Endometrium (tissue), 2 donors: ENCODE measurements around the gene TAS1R3.

Source experiments
- FAIRE-seq: peaks from 2 replicates; lab custom pipeline; 2012; peaks lifted over from hg19 to GRCh38; lab: Jason Lieb, UNC
- donor health status: control.
- donor health status: control.

The TAS1R3 gene

DNA sequence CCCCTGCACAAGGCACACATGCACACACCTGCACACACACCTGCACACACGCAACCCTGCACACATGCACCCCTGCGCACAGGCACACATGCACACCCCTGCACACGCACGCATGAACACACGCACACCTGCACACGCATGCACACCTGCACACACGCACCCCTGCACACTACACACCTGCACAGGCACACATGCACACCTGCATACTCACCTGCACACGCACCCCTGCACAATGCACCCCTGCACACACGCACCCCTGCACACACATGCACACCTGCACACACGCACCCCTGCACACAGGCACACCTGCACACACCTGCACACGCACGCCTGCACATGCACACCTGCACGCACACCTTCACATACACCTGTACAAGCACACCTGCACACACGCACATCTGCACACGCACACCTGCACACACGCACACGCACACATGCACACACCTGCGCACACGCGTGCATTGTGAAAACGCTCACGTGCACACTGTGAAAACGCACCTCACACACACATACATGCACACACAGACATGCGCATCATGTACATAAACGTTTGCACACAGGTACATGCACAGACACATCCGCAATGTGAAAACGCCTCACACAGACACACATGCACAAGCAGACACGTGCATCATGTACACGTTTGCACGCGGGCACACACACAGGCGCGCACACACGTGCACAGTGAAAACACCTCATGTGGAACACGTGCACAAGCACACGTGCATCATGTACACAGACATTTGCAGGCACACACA, 9.9 kb downstream of the TAS1R3 start:
- FAIRE-seq: no peak

DNA sequence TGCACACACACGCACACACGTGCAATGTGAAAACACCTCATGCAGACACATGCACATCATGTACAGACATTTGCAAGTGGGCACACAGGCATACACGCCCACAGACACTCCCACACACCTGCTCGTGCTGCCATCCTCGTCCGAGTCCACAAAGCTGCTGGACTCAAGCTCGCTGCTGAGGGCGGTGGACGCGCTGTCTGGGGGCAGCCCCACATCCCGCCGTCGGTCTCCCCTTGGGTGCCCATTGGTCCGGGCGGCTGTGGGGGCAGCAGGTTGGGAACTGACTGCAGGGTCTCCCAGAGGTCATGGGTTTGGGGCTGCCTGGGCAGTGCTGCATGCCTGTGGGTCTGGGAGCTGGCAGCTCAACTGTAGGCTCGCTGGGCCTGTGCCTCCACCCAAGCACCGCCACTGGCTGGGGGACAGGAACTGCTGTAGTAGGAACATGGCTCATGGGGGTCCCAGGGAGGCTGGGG, 10.5 kb downstream of the TAS1R3 start:
- FAIRE-seq: no peak

DNA sequence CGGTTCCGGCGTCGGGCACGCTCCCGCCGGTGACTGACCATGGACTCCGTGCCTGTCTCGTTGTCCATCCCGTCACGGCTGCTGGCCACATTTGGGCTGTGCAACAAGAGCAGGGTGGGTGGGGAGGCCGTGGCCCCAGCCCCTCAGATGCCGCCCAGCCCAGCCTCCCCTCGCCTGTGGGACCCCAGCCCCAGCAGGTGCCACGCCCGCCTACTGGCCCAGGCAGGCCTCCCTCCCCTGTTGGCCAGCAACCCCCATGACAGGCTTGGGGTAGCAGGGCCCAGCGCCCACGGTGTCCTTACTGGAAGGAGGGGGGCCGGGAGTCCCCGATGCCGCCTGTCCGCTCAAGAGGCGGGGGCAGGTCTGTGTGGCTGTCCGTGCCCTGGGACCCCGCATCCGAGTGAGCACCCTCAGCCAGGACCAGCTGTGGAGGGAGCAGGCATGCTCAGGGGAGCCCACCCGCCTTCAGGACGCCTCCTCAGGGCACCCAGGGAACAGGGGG, 11.0 kb downstream of the TAS1R3 start:
- no peak for FAIRE-seq

DNA sequence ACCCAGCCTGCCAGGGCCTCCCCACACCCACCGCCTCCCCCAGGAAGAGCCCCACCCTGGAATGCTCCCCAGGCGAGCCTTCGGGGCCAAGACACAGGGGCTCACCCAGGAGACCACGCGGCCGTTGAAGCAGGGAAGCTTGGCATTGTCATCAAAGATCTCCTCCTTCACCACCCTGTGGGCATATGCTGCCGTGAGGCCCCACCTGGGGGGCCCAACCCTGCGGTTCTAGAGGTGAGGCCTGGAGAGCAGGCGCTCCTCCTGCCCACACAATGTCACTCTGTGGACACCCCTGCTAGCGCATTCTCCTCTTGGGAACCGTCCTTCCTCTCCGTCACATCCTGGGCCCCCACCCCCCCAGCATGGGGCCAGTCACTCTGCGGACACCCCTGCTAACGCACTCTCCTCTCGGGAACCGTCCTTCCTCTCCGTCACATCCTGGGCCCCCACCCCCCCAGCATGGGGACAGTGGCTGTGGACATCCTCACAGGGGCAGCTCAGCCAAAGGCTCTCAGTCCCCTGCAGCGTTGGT, 11.6 kb downstream of the TAS1R3 start:
- FAIRE-seq: no peak

DNA sequence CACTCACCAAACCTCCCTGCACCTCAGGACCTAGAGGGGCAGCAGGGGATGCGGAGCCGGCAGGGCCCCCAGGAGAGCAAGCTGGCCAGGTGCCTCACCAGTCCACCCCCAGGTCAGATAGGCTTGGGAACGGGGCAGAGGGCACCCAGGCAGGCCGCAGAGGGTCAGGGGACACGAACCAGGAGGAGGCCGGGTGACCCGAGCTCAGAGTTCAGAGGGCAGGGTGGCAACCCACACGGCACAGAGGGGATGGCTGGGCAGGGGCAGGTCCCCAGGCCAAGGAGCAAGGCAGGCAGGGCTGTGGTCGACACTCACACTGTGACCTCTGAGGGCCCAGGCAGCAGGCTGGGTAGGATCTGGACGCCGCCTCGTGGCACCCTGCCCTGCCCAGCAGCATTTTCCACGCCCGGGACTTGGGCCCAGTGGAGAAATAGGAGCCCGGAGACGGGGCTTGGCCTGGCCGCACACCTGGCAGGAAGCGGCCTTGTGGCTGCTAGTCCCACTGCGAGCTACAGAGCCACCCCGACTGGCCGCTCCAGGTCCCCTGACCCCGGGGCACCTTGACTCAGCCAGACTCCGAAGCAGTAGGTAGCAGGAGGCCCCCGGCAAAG, 12.8 kb downstream of the TAS1R3 start:
- FAIRE-seq: no peak

DNA sequence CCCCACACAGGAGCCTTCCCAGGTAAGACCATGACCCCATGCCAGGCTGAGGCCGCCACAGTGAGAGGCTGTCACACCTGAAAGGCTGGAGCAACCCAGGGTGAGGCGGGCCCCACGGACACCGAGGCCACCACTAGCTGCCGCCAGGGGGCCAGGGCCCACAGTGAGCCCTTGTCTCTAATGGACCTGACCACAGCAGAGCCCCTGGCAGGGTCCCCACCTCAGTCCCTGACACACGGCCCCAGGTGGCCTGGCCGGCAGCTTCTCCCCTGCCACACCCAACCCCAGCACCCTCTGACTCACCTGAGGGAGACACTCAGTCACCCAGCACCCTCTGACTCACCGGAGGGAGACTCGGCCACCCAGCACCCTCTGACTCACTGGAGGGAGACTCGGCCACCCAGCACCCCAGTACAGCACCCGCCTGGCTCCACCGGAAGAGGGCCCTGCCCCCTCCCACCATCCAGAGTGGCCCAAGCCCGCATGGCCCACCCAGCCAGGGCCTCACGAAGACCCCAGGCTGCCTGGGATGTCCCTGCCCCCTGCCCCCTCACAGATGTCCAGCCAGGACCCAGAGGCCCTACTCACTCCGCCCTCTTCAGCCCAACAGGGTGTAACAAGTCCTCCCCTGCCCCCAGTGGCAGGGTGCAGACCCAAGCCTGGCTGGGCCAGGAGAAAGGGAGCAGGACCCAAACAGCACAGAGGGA, 13.7 kb downstream of the TAS1R3 start:
- FAIRE-seq: no peak

DNA sequence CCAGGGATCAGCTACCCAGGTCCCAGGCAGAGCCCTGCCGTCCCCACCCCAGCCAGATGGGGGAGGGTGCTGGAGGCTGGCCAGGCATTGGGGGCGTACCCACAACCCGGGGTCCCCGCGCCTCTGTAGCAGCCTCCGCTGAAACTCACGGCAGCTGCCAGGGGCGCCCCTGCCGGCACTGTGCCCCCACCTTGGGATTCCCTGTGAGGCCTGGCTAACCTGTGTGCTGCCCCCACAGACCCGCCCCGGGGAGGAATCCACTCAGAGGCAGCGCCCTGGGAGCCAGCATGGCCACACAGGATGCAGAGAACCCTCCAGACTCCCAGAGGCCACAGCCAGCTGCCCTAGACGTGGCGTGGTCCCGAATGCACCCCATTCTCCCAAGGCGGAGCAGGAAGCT, 14.3 kb downstream of the TAS1R3 start:
- no peak for FAIRE-seq

DNA sequence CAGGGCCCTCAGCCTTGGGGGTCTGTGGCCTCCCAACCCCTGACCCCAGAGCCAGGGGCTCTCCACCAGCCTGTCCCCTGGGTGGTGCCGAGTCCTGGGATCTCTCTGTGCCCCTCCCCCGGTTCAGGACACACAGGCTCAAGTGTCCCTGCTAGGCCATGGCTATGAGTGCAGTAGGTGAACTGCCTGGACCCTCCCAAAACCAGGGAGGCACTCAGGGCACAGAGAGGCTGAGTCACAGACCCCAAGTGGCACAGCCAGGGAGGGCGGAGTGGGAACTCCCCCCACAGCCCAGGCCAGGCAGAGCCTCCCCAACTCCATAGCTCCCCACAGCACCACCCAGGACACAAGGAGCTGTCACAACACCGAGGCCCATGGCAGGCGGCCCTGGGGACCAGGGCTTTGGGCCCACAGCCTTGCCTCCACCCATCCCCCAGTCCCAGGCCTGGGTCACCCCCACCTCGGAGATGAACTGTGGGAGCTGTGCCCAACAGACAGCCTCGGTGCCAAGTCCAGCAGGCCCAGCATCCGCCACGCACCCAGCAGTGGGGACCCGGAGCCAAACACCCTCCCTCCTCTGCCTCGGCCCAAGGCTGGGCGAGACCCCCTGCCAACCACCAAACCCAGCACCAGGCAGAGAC, 14.9 kb downstream of the TAS1R3 start:
- no peak for FAIRE-seq

DNA sequence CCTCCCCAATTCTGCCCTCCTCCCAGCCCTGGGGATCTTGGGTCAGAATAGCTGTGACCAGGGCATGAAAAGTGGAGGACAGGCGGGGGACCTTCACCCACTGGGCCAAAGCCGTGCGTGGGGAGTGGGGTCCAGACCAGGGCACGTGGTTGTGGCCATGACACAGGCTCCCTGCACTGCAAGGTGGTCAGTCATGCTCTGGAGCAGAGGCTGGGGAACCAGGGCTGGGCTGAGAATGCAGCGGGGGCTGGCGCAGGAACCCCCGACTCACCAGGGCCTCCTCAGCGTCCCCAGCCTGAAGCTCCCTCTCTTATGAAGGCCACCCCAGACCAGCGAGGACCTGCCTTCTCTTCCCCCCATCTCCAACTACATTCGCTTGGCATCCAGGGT, 15.4 kb downstream of the TAS1R3 start:
- no peak for FAIRE-seq

DNA sequence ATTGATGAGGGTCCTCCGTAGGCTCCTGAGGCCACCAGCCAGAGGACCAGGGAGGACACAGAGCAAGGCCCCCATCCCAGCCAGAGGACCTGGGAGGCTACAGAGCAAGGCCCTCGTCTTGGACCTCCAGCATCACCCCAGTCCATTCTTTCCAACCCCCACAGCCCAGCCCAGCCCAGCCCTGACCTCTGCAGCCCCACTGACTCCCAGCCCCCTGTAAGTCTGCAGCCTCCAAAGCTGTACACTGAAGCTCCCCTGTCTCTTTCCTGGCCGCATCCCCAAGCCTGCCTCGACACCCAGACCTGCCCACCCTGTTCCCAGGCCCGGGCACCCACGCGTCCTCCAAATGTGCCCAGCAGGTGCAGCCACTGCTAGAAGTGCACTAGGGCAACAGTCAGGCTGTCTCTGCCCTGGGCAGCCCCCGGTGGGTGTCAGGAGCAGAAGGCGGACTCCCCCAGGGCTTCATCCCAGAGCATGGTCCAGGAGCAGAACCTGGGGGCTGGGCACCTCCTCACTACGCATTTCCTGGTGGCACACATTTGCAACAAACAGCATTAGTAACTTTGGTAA, 16.0 kb downstream of the TAS1R3 start:
- FAIRE-seq: no peak

DNA sequence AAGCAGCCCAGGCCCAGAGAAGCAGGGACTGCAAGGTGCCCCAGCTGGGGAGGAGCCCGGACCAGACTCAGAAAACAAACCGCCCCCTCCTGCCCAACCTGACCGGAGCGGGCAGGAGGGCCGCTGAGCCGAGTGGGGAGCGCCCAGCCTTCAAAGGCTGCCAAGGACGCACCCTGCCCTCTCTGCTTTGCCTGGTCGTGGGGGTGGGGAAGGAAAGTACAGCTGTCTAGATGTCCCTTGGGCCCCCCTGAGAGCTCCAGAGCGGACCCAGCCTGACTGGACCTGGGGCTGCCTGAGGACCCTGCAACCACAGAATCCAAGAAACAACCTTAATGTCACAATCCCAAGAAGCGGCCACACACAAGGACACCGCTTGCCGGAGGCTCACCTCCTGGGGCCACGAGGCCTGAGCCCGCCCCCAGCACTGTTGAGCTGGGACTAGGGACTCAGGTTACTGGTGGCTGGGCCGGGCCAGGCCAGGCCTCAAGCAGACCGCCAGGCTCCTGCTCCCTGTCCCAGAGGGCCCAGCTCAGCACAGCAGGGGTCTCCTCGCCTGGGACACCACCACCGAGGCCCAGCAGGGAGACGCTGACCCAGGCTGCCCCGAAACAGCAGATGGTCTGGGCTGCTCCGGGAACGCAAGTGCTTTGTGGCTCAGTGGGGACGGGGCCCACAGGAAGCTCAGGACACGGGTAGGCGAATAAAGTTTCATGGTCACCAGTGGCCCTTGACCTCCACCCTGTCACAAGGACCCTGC, 16.8 kb downstream of the TAS1R3 start:
- FAIRE-seq: no peak

DNA sequence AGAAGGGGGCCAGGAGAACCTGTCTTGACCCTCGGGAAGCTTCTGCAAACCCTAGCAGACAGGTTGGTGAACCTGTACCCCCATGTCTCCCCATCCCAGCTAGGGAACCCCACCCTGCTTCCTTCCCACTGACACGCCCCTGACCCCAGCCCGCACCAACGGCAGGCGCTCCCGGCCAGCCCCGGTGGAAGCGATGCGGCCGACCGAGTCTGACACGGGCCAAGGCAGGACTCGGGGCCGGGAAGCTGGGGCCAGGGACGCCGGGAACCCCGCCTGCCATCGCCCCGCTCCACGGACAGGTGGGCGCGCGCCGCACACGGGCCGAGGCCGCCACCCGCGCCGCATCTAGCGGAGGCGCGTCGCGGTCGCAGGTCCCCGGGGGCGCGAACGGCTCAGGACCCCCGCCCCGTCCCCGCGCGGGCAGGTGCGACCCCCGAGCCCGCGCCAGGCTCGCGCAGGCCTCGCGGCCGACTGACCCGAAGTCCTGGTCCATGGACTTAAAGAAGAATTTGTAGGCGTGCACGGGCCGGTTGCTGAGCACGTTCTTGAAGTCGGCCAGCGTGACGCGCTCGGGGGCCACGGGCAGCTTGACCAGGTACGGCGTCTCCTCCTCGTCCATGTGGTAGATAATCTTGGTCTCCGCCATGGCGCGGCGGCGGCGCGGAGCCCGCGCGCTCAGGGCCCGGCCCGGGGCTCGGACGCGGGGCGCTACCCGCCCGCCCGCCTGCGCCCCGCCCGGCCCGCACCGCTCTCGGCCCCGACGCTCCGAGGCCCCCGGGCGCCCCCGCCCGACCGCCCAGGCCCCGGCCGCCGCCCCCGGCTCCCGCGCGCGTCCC, 17.6 kb downstream of the TAS1R3 start:
- FAIRE-seq: no peak

DNA sequence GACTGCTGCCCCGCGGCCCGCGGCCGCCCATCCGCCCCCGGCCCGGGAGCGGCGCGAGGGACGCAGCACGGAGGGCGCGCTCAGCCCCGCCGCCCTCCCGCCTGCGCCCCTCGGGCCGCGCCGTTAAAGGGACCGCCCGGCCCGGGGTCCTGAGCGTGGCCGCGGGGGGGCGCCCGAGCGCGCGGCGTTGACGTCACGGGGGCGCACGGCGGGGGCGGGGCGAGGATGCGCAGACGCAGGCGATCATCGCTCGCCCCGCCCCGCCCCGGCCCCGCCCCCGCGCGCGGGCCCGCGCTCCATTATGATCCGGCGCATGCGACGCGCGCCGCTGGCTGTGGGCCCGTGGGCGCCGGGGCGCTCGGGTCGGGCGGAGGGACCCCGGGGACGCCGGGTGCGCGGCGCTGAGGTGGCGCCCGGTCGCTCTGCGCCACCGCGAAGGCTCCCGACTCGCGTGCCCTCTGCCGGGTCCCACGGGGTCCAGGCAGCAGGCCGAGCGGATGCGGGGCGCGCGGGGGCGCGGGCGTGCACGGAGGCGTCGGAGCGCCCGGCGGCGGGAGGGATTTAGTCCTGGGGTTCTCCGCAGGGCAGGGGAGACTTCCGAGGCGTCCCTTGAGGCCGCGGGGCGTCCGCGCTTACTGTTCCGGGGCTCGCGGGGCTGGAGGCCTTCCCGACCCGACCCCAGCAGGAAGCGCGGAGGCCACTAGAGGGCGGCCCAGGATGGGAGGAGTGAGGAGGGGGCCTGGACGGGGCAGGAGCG, 18.4 kb downstream of the TAS1R3 start, which contains the start of gene DVL1:
TSS of gene DVL1 (minus strand) at position 163 of the 757 bp plus-strand sequence. CDS start 353 bp downstream, outside the sequence.
- no peak for FAIRE-seq

DNA sequence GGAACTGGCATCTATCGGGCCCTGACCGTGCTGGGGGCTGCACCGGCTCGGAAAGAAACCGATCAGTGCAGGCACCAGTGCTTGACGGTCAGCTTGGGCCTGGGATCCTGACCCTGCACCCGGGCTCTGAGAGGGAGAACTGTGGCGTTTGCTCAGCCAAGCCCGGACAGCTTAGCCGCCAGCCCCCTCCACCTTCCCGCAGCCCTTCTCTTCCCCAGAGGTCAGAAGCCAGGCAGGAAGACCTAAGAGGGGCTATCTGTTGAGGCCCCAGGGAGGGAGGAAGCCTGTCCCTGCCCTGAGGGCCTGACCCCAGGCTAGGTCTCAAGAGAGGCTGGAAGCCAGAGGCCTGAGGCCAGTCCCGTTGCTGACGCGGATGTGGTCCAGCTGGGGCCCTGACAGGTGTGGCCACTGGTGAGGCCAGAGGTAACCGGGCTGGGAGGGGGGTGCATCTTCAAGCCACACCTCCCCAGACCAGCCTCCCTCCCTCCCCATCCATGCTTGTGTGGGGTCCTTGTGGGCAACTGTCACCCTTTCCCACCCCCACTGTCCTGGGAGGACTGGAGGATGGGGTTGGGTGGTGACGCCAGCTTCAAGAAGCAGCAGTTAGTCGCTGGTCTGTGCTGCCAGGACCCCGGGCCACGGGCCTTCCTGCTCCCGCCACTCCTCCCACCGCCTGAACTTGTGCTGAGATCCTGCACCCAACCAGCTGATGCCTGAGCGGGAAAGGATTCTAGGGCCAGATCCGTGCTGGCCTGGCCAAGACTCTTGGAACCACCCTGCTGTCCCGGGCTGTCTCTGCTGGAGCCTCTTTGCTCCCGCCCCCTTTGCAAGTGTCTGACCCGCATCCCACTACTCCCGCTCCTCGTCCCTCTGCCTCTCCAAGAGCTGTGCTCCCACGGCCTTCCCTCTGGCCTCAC, 20.7 kb downstream of the TAS1R3 start:
- no peak for FAIRE-seq

DNA sequence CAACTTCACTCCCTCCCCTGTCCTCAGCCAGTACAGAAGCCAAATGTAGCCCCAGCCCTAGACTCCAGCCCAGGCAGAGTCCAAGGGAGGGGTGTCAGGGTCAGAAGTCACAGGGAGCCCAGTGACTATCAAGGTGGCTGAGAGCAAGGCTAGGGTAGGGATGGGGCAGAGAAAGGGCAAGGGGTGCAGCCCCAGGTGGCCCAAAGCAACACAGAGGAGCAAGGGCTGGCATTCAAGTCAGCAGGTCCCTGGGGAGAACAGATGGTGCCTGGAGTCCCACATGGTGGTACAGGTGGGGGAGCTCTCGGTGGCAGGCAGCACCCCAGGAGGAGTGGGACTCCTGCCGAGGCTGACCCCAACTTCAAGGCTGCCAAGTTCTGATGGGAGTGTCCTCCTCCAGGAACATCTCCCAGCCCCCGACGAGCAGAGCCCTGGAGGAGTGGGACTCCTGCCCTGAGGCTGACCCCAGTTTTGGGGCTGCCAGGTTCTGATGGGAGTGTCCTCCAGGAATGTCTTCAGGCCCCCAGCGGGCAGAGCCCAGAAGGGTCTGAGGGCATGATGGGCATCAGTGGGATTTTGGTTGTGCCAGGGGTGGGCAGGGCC, 21.8 kb downstream of the TAS1R3 start:
- FAIRE-seq: no peak

DNA sequence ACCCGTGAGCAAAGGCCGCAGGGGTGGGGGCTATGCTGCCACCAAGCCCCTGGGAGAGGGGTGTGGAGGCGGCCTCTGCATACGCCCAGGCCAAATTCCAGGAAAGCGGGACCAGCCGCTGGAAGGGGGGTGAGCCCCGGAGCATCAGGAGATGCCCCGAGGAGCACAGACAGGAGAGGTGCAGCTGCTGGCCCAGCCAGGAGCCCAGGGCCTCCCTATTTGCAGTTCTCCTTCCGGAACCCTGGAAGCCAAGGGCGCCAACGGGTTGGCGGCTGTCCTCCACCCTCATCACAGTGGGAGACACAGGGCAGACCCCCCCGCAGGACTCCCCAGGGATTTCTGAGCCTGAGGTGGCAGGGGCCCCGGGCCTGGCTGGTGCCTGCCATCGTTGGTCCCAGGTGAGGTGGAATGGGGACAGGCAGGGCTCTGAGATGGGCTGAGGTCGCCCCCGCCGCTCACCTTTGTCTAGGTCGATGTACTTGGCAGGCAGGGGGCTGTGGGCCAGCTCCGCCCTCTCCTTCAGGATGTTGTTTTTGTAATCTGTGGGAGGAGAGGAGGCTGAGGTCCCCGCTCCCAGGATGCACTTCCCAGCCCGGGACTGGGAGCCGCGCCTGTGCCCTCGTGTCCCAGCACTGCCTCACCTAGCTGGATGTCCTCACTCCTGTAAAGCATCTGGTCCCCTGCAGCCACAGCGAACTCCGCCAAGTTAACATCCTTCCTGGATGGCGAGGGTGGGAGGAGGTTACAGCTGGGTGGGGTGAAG, 22.5 kb downstream of the TAS1R3 start:
- FAIRE-seq: no peak
